PFSK-1 (cell line): ENCODE data around the gene NBPF6.

ENCODE experiments used
- FOXP2 ChIP-seq: optimal IDR thresholded peaks from 2 replicates; pipeline ENCODE3; 2011; ENCODE audit warnings: borderline replicate concordance, control low read depth, inconsistent platforms; ENCODE audit not compliant: insufficient read depth; ENCODE audit errors: extremely low read length, extremely low read depth
- POLR2AphosphoS5 ChIP-seq: IDR thresholded peaks from 2 replicates; pipeline ENCODE4 v1.6.1; 2012; ENCODE audit warnings: low read depth, mild to moderate bottlenecking, control low read depth, low read length, moderate library complexity
- REST ChIP-seq, 2 experiments: IDR thresholded peaks; 2 replicates each; pipeline versions ENCODE4 v1.6.1 to v1.8.0; 2011 to 2012; ENCODE audit warnings: low read depth in 2 of 2, low read length in 2 of 2, control low read depth in 1 of 2, inconsistent platforms in 1 of 2, mild to moderate bottlenecking in 1 of 2, moderate library complexity in 1 of 2; ENCODE audit not compliant: insufficient read depth in 1 of 2
- SIN3A ChIP-seq: IDR thresholded peaks from 2 replicates; pipeline ENCODE4 v1.6.1; 2012; ENCODE audit warnings: mild to moderate bottlenecking, low read length, moderate library complexity, borderline replicate concordance; ENCODE audit not compliant: insufficient read depth
- TAF1 ChIP-seq: IDR thresholded peaks from 2 replicates; pipeline ENCODE4 v1.6.1; 2012; ENCODE audit warnings: low read length, control low read depth, borderline replicate concordance; ENCODE audit not compliant: insufficient read depth

GRCh38 chr1:108502624-108503023, 52.5 kb downstream of the NBPF6 start:
- TF ChIP-seq TAF1: no peak
- no peak for TF ChIP-seq POLR2AphosphoS5
- TF ChIP-seq REST (IDR thresholded peaks at IDR 0.05; ENCODE audit: insufficient read depth in 1 of 2, low read depth in 2 of 2, low read length in 2 of 2): no peak
- TF ChIP-seq FOXP2: no peak
- TF ChIP-seq SIN3A: no peak
